GM21723 (cell line): ENCODE results near the gene UCK2.

ENCODE experiments used
- ATAC-seq: cut with Tn5 transposase; IDR thresholded peaks from one replicate; pipeline ENCODE4 v1.9.1; 2021; ENCODE audit warnings: mild to moderate bottlenecking, moderate library complexity; ENCODE audit not compliant: unreplicated experiment

Gene UCK2

GRCh38 chr1:165854101-165854845 lies 26.9 kb downstream of the UCK2 start:
- ATAC-seq = no peak

- no peak for ATAC-seq
Observed at GRCh38 chr1:165855010-165855838, 27.8 kb downstream of the UCK2 start.

- no peak for ATAC-seq
Observed at GRCh38 chr1:165856021-165856420, 28.6 kb downstream of the UCK2 start.

GRCh38 chr1:165856606-165857005 lies 29.2 kb downstream of the UCK2 start:
- ATAC-seq = no peak

- peak; percentile 56 for ATAC-seq
Observed at GRCh38 chr1:165857046-165857801, 29.8 kb downstream of the UCK2 start.

- ATAC-seq = no peak
Observed at GRCh38 chr1:165858364-165858823, 31.0 kb downstream of the UCK2 start.

GRCh38 chr1:165858967-165859845 lies 31.8 kb downstream of the UCK2 start:
- ATAC-seq = no peak

- no peak for ATAC-seq
Observed at GRCh38 chr1:165860065-165860464, 32.7 kb downstream of the UCK2 start.

GRCh38 chr1:165861911-165862310 lies 34.5 kb downstream of the UCK2 start:
- ATAC-seq = no peak

- ATAC-seq = peak; percentile 85
Observed at GRCh38 chr1:165862448-165862847, 35.0 kb downstream of the UCK2 start.

- no peak for ATAC-seq
Observed at GRCh38 chr1:165863346-165863745, 35.9 kb downstream of the UCK2 start.

GRCh38 chr1:165865633-165866340 lies 38.4 kb downstream of the UCK2 start:
- ATAC-seq = no peak

GRCh38 chr1:165869343-165869742 lies 41.9 kb downstream of the UCK2 start:
- no peak for ATAC-seq

GRCh38 chr1:165871311-165872067 lies 44.1 kb downstream of the UCK2 start:
- peak; percentile 80 for ATAC-seq

- ATAC-seq = no peak
Observed at GRCh38 chr1:165873481-165873880, 46.1 kb downstream of the UCK2 start.

GRCh38 chr1:165874643-165875042 lies 47.2 kb downstream of the UCK2 start:
- no peak for ATAC-seq

GRCh38 chr1:165875171-165875570 lies 47.8 kb downstream of the UCK2 start:
- peak; percentile 46 for ATAC-seq

- no peak for ATAC-seq
Observed at GRCh38 chr1:165875604-165876003, 48.2 kb downstream of the UCK2 start.

GRCh38 chr1:165876121-165876520 lies 48.7 kb downstream of the UCK2 start:
- ATAC-seq = no peak
